ENCODE data around the gene TWIST1.

TWIST1 gene

GRCh38 chr7:19139706-19140327 lies 22.4 kb upstream of the TWIST1 start:
- TF ChIP-seq POLR2A (IDR thresholded peaks at IDR 0.05; ENCODE audit: extremely low read depth, insufficient read length), result no peak
- TF ChIP-seq, protein P1, sequence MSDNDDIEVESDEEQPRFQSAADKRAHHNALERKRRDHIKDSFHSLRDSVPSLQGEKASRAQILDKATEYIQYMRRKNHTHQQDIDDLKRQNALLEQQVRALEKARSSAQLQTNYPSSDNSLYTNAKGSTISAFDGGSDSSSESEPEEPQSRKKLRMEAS (IDR thresholded peaks at IDR 0.05; ENCODE audit: low read depth, low read length), result no peak
- no peak for TF ChIP-seq CTCF (IDR thresholded peaks at IDR 0.05; ENCODE audit: low read depth, low read length)
- no peak for TF ChIP-seq MYC (IDR thresholded peaks at IDR 0.05; ENCODE audit: low read depth, low read length)
- DNase-seq (ENCODE audit: low read depth), result no peak

GRCh38 chr7:19133886-19134285 lies 16.4 kb upstream of the TWIST1 start:
- TF ChIP-seq CTCF (IDR thresholded peaks at IDR 0.05; ENCODE audit: low read depth, low read length) (no peak), MYC (IDR thresholded peaks at IDR 0.05; ENCODE audit: low read depth, low read length) (no peak), POLR2A (IDR thresholded peaks at IDR 0.05; ENCODE audit: extremely low read depth, insufficient read length) (no peak)
- TF ChIP-seq, protein P1 (IDR thresholded peaks at IDR 0.05; ENCODE audit: low read depth, low read length), result no peak
- no peak for DNase-seq (ENCODE audit: low read depth)

More at GRCh38 chr7:19139706-19140327, 22.4 kb upstream of the TWIST1 start:
- H3K4me3 ChIP-seq (ENCODE audit: low read depth, low read length), result no peak overlapping the region

DNA sequence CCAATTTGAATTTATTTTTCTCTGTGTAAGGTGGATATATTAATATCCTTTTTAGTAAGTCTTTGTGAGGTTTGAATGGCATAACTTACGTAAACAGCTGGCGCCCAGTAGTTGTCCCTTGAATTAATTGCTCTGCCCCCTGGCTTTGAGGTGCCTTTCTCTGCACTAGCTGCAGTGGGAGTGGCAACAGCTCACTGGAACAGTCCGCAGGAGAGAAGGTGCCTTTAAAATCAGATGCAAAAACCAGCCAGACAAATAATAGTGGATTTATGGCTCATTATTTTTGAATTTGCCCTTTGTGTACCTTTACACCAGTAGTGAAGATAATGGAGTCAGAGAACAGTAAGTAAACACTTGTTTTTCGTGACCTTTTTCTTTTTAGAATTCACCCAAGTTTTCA lies 16.0 kb upstream of the TWIST1 start:
- H3K4me3 ChIP-seq (ENCODE audit: low read depth, low read length), result no peak overlapping the region
- DNase-seq (ENCODE audit: low read depth), result no peak
- TF ChIP-seq CTCF (IDR thresholded peaks at IDR 0.05; ENCODE audit: low read depth, low read length) (no peak), POLR2A (IDR thresholded peaks at IDR 0.05; ENCODE audit: extremely low read depth, insufficient read length) (no peak), MYC (IDR thresholded peaks at IDR 0.05; ENCODE audit: low read depth, low read length) (no peak)
- TF ChIP-seq, protein P1 (IDR thresholded peaks at IDR 0.05; ENCODE audit: low read depth, low read length), result no peak

More at GRCh38 chr7:19133886-19134285, 16.4 kb upstream of the TWIST1 start:
- H3K4me3 ChIP-seq (ENCODE audit: low read depth, low read length), result no peak overlapping the region

GRCh38 chr7:19128856-19129255 lies 11.4 kb upstream of the TWIST1 start:
- DNase-seq (ENCODE audit: low read depth), result no peak
- H3K4me3 ChIP-seq (ENCODE audit: low read depth, low read length), result no peak overlapping the region
- TF ChIP-seq, protein P1 (IDR thresholded peaks at IDR 0.05; ENCODE audit: low read depth, low read length), result no peak
- TF ChIP-seq MYC (IDR thresholded peaks at IDR 0.05; ENCODE audit: low read depth, low read length), result no peak
- TF ChIP-seq CTCF (IDR thresholded peaks at IDR 0.05; ENCODE audit: low read depth, low read length), result no peak
- TF ChIP-seq POLR2A (IDR thresholded peaks at IDR 0.05; ENCODE audit: extremely low read depth, insufficient read length), result no peak

DNA sequence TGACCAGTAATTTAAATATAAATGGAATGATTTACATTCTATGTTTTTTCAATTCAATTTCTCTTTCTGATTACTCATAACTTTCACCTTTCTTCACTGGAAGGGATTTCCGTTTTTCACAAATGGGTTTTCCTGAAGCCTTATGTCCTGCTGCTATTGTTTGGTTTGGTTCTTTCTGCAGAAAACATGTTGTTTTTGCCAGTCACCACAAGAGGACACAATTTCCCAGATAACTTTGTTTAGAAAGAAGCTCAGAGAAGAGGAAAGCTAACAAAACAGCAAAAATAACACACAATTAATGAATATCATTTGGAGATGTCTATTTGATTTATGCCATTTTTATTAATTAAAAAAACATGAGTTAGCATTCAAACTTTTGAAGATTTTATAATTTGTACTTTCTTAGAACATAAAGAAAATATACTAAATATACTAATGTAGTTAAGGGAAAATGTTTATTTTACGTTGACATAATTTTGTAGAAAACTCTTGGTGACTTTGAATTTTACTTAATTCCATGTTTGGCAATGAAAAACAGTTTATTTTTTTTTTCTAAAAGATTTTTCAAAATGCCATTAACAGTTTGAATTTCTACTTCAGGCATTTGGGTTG lies 4.6 kb upstream of the TWIST1 start:
- no peak overlapping the region for H3K4me3 ChIP-seq (ENCODE audit: low read depth, low read length)
- TF ChIP-seq MYC (IDR thresholded peaks at IDR 0.05; ENCODE audit: low read depth, low read length), result no peak
- peak; percentile 79 for TF ChIP-seq CTCF (IDR thresholded peaks at IDR 0.05; ENCODE audit: low read depth, low read length)
- TF ChIP-seq, protein P1 (IDR thresholded peaks at IDR 0.05; ENCODE audit: low read depth, low read length), result peak; percentile 50; the same call in 1 of the 2 replicates
- no peak for TF ChIP-seq POLR2A (IDR thresholded peaks at IDR 0.05; ENCODE audit: extremely low read depth, insufficient read length)

More for the DNA sequence above, 4.6 kb upstream of the TWIST1 start:
- peak; percentile 49 for DNase-seq (ENCODE audit: low read depth)
